HS-5 (cell line): Measurements from ENCODE around the gene GRK5.

ENCODE experiments used
- DNase-seq: peaks from one replicate; pipeline ENCODE4 v3.0.0-alpha.2; 2012; ENCODE audit warnings: low read depth

Gene GRK5

DNA sequence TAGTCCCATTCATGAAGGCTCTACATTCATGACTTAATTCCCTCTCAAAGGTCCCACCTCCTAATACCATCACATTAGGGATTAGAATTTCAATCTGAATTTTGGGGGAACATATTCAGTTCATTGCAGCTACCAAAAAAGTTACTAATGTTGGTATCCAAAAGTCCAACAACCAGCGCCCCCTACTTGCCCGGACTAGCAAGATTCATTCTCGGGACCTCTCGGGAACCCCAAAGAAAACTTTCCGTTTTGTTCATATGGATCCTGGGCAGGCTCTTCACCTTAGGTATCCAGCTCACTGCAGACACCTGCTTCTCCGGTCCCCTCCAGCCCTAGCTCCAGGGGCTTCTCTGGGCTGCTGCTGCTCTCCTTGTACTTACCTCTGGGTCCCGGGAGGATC lies 8.9 kb upstream of the GRK5 start:
- no peak for DNase-seq

DNA sequence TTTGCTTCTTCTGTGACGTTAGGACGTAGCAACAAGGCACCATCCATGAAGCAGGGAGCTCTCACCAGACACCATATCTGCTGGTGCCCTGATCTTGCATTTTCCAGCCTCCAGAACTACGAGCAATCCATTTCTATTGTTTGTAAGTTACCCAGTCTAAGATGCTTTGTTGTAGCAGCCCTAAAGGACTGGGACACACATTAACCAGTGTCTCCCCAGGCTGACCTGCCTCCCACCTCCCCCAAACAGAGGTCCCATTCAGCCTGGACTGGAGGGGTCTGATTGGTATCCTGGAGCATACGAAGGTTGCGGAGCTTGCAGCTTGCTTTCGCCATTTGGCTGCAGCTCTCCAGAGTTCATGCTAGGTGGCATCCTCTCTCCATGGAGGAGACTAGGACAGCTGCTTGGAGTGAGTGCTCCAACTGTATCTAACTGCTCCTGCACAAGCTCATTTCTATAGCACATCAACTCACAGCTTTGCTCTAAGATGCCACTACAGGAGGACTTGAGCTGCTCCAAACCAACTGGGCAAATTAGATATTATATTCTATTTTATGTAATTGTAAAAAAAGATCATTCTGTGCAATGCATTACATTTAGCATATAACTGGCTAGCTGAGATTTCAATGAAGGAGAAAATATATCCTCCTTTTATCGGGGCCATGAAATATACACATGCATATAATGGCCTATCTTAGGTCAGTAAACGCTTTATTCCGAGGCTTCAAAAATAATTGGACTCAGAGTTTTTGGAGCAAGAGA lies 8.0 kb upstream of the GRK5 start:
- peak; percentile 38 for DNase-seq

DNA sequence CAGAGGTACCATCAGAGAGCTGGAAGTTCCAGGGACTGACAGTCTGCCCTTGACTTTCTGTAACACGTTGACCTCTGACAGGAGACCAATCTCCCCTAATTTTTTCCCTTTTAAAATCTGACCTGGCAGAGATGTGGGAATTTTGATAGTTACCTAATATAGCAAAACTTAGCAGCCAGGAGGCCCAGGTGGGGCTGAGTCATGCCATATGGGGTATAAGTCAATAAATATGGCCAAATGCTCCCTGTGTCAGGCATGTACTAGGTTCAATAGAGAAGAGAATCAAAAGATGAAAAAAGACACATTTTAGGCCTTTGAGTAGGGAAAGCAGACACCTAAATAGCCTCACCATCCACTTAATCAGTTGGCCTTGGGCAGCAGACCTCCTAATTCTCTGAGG lies 6.1 kb upstream of the GRK5 start:
- DNase-seq, result no peak

DNA sequence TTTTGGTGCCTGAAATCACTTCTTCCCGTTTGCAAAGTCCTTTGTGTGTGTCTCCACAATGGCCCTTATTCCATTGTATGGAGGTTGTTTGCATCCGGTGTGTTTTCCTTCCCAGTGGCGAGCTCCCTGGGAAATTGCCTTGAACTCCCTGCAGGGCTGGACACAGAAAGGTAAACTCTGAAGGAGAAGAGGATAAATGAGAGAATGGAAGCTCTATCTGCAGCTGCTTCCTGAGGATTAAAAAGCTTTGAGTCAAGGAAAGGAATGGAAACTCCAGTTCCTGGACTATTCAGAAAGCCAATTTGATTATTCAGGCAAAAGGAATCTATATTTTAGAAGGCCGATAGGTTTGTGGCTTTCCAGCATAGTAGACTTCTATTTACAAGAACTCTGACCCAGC lies 4.4 kb upstream of the GRK5 start:
- peak; percentile 31 for DNase-seq

DNA sequence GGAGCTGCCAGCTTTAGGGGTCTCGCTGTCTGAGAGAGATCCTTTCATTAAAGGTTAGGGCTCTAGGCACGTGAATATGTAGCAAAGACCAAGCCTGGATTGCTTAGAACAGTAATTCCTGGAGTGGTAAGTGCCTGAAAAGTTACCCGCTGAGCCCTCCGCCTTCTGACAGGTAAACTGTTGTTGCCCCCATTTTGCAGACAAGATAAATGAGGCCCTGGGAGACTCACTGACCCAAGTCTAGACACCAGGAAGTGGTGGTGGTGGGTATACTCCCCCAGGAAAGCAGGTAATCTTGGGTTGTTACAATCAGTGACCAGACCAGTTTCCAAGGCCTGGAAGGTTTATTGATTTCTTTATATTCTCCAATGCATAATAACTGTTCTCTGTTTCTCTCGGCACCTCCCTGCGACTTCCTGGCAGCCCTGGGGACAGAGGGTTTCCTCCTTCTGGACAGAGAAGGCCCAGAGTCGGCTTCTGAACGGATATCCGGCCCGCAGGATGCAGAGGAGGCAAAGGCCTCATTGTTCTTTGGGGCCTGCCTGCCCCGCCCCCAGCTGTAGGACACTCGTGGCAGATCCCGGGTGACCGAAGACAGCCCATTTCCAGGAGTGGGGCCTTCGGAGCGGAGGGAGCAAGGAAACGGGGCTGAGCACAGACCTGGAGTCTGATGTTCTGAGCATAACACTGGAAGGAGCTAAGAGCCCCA lies 1.3 kb upstream of the GRK5 start:
- no peak for DNase-seq

DNA sequence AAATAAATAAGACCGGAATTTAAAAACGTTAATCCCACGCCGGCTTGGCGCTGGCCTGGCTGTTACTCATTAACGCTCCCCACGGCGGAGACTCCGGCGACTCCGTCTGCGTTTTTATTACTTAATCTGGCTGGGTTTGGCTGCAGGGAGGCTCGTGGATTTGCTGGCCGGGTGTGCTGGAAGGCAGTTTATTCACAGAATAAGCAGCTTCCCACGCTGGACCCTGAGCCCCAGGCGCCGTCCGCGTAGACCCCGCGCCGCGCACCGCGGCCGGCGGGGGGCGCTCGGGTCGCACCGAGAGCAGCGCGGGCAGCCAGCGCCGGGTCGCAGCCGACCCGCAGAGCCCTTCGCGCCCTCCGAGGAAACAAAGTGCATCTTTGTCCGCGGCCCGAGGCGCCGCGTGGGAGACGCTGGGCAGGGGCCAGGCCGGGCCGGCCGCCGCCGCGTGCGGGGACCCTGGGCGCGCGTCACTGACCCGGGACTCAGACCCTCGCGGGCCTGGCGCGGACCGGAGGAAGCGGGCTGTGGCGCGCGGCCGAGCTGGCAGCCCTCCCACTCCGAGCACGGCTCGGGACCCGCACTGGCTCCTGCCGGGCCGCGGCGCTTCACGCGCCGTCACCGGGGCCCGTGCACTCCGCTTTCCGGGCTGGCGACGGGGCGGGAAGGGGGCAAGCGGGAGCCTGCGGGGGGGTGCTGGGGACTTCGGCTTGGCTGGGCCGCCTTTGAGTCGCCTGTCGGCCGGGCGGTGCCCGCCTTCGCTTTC lies 587 bp upstream of the GRK5 start:
- DNase-seq, result no peak

DNA sequence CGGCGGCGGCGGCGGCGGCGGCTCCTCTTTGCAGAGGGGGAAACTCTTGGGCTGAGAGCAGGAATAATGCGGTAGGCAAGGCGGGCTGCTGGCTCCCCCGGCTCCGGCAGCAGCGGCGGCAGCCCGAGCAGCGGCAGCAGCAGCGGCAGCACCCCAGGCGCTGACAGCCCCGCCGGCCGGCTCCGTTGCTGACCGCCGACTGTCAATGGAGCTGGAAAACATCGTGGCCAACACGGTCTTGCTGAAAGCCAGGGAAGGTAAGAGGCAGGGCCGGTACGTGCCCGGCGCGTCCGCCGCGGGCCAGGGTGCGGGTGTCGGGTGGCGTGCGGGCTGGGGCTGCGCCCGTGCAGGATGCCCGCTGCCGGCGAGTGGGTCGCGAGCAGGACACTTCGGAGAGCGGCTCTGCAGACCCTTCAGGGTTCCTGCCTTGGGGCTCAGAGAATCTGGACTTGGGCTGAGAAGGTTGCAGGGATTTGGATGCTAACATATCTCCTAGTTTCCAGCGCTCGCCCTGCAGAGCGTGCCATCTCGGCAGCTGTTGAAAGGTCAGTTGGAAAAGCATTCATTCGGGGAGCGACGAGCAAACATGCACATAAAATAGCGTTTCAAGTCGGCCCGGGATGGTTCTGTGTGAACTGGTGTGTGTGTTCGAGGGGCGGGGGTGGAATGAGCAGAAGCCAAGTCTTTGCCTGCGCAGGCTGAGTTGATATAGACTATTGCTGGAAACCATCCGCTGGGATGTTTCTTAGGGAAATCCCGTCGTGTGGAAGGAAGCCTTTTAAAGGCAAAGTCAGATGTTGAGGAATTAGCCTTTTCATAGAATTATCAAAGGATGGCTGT lies 562 bp downstream of the GRK5 start:
- no peak for DNase-seq

DNA sequence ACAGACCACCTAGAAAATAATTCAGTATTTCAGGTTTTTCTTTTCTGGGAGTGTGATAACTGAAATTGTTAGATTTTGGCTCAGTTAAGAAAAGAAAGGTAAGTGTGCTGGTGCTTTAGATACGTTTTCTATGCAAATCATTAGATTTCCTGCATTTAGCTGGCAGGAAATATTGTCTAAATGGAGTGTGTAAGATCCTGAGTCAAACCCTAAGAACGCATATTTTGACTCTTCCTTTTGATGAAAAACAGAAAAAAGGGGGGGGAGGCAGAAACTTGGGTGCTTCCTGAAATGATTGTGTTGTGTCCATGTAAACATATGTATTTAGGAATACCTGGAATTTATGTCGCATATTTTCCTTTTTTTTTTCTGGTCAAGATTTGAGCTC lies 1.2 kb downstream of the GRK5 start:
- peak; percentile 53 for DNase-seq

DNA sequence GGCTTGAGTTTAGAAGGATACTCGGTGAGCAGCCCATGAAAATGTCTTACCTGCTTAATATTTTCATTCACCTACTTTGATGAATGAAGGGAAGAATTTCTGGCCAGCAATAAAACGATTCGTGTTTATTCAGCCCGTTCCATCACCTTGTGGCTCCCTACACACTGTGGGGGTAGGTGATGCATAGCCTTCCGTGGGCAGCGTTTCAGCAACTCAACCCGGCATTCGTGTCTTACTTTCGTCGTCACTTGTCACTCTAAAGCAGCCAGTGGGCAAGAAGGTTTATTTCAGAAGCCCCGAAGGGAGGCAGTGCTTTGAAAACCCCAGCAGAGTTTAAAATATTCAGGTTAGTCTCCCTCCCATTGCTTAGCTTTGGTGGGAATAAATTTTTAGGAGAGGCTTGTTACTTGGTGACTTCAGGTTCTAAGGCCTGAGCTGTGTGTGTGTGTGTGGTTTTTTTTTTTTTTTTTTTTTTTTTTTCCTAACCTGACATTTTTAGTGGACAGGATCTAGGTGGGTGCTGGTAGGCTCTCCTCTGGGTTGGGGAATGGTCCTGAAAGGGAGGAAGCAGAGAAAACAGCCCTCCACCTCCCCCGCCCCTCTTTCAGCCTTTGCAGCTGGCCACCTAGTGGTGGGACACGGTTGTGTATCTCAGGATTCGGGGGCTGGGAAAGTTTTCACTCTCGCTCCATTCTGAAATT lies 1.8 kb downstream of the GRK5 start:
- DNase-seq, result peak; percentile 25

DNA sequence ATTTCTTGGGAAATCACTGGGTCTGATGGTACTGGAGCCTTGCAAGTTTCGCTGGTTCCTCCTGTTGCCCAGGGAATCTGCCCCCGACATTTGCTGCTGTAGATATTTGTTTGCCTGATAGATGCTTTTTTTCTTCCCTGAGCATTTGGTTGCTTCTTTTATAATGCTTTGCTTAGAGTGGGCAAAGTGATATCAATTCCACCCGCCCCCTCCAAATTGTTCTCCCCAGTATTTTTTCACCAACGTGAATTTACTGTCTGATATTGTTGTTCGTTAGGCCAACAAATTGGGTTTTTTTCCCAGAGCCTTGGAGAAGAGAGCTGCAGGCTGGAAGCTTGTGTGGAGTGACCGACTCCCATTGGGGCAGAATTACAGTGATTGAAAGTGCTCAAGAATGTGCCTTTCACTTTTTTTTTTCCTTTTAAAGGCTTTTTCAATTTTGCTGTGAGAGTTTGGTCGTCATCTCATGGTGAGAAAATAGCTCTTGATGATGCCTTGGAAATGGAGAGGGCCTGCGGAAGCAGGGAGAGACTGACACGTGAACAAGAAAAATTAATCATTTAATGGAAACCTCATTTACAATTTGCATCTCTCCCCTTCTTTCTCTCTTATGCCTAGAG lies 2.5 kb downstream of the GRK5 start:
- DNase-seq, result no peak

- no peak for DNase-seq
Measured at GRCh38 chr10:119210633-119211032, 3.3 kb downstream of the GRK5 start.

- no peak for DNase-seq
Measured at GRCh38 chr10:119211176-119211575, 3.8 kb downstream of the GRK5 start.

GRCh38 chr10:119211625-119212441 lies 4.5 kb downstream of the GRK5 start:
- no peak for DNase-seq

DNA sequence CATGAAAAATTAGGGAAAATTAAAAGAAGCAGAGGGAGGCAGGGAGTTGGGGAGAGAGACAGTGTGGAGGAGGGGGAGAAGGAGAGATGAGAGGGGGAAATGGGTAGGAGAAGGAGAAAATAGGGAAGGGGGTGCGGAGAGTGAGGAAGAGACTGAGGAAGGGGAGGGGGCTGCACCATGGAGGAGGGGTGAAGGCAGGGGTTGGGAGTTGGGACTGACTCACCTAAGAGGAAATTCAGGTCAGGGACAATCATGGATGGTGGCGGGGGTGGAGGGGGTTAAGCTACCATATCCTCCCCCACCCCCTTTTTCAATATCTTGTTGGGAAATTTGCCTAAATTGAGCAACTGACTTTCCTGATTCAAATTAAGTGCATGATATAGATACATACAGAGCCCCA lies 8.0 kb downstream of the GRK5 start:
- DNase-seq, result no peak

GRCh38 chr10:119216127-119216526 lies 8.8 kb downstream of the GRK5 start:
- no peak for DNase-seq

- no peak for DNase-seq
Measured at GRCh38 chr10:119217401-119217800, 10.0 kb downstream of the GRK5 start.

- no peak for DNase-seq
Measured at GRCh38 chr10:119217991-119218490, 10.7 kb downstream of the GRK5 start.

GRCh38 chr10:119219871-119220270 lies 12.5 kb downstream of the GRK5 start:
- no peak for DNase-seq

DNA sequence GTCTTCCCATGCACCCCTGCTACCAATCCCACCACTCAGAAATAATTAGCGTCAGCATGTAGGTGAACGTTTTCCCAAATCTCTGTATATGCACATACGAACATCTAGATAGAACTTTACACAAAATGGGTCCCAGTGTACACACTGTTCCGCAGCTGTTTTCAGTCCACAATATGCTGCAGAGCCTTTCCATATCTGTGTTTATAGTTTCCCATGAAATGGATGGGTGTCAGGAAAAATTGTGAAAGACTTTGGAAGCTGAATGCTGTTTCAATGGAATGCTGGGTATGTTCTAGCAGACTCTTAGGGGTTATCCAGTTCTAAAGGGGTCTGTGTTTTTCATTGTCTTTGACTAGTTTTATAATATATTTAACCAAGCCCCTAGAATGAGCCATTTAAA lies 13.8 kb downstream of the GRK5 start:
- DNase-seq, result no peak

DNA sequence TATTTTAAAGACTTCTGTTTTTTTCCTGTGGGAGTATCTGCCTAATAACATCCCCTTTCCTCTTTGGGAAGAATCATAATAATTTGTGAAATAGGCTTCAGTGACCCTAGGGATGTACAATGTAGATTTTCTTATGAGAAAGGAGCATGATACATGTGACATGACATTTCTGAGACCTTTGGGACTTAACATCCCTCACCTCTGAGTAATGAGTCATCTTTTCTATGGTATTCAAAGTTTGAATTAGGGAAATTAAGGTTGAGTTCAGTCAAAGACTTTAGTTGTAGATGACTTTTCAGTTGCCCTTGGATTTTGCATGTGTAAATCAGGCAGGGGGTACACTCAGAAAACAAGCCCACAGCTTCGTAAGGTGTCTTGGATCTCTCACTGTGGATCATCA lies 14.3 kb downstream of the GRK5 start:
- no peak for DNase-seq
